Omental fat pad (tissue), 4 donors: Measurements from ENCODE around the gene HRH2. TPM values are rescaled to one million over a fixed set of nuclear protein-coding genes. Genes with fewer than 3 reads are reported as not detected.
A peak's percentile ranks its signal among the peaks of the same experiment; 100 is the strongest.

Experiments
- ATAC-seq: fragments of 150-250 bp; one replicate; pipeline ENCODE4 v1.9.1; 2016; ENCODE audit warnings: mild to moderate bottlenecking, moderate library complexity; ENCODE audit not compliant: low FRiP score
- DNase-seq: peaks from one replicate; pipeline ENCODE4 v3.0.0-alpha.2; 2019; ENCODE audit warnings: low spot score
- total RNA-seq, 4 donors: library from RNA; depleted of rRNA; stranded (reverse); fragments of >200 nt; gene quantifications; one replicate each; pipeline ENCODE4 v1.1.0, GENCODE V29; 2016
- TF ChIP-seq, protein P1 (sequence below), 3 donors: fragments of 450-650 bp; IDR thresholded peaks; one replicate each; pipeline ENCODE4 v1.5.1; 2016 to 2017; ENCODE audit warnings: antibody characterized with exemption in 3 of 3, mild to moderate bottlenecking in 3 of 3, moderate library complexity in 2 of 3

Gene HRH2
- total RNA-seq, 4 donors from 2014 or later, result 2.9 to 22.6 (median 10.4) TPM

DNA sequence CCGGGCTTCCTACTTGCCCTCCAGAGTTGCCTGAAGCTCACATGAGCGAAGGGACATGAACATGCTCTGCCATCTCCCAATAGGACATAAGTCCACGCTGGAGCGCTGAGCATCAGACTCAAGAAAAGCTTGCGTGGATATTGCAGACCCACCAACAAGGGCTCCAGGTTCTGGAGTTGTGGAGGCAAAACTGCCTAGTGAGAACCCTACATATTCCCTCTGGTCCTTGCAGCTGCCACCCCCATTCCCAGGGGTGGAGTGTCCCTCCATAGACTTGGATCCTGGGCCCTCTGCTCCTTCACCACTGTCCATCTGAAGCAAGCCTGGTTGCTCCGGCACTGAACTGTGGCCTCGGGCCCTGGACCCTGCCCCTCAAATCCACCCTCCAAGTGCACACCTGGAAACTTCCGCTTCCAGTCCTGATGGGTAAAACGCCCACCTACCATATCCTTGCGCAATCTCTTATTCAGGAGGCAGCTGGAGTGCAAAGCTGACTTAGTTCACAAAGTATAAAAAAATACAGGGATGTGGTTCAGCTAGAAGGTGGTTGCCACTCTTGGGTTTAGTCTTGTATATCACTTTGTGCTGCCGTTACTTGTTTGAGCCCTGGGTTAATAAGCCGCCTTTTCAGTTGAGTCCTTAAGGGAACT is 28.0 kb downstream of the HRH2 start:
- TF ChIP-seq, protein P1, sequence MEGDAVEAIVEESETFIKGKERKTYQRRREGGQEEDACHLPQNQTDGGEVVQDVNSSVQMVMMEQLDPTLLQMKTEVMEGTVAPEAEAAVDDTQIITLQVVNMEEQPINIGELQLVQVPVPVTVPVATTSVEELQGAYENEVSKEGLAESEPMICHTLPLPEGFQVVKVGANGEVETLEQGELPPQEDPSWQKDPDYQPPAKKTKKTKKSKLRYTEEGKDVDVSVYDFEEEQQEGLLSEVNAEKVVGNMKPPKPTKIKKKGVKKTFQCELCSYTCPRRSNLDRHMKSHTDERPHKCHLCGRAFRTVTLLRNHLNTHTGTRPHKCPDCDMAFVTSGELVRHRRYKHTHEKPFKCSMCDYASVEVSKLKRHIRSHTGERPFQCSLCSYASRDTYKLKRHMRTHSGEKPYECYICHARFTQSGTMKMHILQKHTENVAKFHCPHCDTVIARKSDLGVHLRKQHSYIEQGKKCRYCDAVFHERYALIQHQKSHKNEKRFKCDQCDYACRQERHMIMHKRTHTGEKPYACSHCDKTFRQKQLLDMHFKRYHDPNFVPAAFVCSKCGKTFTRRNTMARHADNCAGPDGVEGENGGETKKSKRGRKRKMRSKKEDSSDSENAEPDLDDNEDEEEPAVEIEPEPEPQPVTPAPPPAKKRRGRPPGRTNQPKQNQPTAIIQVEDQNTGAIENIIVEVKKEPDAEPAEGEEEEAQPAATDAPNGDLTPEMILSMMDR (IDR thresholded peaks at IDR 0.05), result no peak
- ATAC-seq (no peak), DNase-seq (peak; percentile 14)

DNA sequence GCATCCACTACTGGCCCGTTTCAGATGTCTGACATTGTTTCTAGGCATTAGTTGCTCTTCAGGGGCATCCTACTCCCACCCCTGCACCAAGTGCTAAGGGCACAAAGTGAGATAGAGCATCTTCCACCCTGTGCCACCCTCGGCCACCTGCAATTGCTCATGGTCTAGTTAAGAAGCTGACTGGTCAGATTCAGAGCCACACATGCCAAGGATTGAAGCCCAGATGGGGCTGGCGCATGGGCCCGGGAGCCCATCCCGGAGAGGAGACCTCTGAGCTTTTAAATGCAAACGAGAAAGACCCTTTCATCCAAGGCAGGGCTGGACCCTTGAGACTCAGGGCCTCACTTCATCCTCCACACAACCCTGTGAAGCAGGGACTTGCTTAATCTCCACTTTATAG is 28.5 kb downstream of the HRH2 start:
- TF ChIP-seq, protein P1 (IDR thresholded peaks at IDR 0.05), result no peak
- ATAC-seq, result no peak
- peak; percentile 17 for DNase-seq

DNA sequence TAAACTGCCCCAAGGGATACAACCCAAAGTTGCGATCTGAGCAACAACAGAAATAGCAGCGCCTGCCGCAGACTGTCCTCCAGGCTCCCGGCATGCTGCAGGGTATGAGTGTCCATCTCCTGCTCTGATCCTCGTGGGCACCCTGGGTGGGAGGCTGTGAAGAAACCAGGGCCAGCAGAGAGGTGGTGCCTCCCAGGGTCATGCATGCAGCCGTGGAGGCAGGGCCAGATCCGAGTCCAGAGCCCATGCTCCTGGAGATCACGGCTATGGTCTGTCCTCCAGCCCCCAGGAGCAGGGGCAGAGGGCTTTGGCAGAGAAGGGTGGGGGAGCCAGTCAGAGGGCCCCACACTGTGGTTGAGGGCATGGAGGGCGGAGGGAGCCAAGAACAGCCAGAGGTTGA is 29.0 kb downstream of the HRH2 start:
- TF ChIP-seq, protein P1 (IDR thresholded peaks at IDR 0.05), result no peak
- DNase-seq (peak; percentile 10), ATAC-seq (no peak)

DNA sequence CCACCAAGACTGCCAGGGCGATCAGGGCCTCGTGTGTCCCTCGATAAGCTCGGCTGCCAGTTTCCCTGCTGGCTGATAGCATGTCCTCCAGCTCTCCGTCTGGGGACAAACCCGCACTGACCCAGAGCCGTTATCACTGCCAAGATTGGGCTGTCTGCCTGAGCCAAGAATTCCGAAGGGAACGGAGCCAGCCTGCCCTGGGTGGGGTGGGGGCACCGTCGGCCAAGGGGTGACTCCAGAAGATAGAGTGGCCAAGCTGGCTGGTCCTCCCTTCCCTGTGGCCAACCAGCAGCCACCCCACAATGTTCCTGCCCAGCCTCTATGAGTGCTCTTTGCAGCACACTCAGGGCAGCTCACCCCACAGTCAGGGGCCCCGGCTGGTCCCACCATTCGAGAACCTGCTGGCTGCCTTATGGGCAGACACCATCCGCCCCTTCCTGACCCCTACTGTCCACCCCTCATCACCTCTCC is 29.4 kb downstream of the HRH2 start:
- TF ChIP-seq, protein P1 (IDR thresholded peaks at IDR 0.05), result no peak
- ATAC-seq, result no peak
- peak; percentile 17 for DNase-seq

DNA sequence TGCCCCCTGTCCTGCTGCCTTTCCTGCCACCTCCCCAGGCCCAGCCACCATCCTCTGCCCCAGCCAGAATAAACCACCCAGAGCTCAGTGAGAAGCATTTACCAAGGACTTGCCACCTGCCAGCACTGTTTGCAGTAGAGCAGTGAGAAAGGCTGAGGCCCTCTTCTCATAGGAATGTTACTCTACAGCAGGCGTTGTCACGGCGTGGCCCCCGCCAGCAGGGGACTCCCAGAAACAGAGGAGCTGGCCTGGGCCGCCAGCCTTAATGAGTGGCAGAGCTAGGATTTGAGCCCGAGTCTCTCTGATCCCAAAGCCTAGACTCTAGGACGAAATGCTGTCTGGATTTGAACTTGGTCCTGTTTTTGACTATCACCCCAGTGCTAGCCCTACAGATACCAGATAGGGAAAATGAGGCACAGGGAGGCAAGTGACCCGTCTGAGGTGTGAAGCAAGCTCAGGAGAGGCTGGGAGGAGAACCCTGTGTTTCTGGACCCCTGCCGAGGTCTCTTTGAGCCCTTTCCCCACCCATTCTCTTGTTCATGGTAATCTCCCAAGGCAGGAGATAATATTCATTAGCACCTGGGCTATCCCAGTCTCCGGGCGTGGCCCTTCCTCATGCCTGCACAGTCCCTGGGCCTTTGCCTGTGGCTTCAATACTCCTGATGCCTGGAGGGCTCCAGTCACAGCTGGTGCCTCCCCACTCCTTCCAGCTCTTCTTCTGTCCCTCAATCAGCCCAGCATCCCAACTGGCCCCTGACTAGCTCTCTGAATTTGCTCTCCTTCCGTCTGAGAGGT is 30.7 kb downstream of the HRH2 start:
- DNase-seq (no peak), ATAC-seq (no peak)
- TF ChIP-seq, protein P1 (IDR thresholded peaks at IDR 0.05), result no peak

DNA sequence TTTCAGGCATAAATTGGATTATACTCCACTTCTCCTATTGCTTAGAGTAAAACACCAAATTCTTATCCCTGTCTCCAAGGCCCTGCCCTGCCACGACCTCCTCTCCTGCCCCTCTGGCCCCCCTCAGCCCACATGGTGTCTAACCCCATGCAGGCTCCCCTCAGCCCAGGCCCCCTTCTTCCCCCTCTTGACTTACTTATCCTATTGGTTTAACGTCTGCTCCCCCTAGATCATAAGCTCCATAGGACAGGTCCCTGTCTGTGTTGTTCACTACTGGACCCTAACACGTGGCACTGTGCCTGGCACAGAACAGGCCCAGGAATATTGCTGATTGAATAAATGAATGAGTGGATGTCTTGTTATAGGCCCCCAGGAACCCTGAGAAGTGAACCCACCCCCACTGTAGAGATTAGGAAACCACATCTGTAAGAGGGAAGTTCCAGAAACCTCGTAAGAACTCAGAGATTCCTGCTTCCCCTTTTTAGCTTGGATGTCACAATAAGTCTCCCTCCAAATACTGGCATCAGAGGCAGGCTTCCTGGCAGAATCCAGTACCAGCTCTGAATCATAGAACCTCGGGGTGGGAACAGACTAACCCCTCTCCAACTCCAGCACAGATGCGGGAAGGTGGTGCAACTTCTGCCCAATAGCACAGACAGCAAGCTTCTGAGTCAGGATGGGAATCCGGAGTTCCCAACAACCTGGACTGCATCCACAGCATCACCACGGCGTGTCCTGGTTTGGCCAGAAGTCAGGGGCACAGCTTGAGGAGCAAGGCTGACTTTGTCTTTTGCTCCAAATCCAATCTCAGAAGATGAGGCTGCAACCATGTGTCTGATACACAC is 31.5 kb downstream of the HRH2 start:
- no peak for DNase-seq
- ATAC-seq, result peak; percentile 44
- TF ChIP-seq, protein P1 (IDR thresholded peaks at IDR 0.05), result no peak
